Endothelial cell of umbilical vein (primary cell): ENCODE measurements around the gene ATP6AP2.

ENCODE experiments used
- EZH2 ChIP-seq: IDR thresholded peaks from 2 replicates; pipeline ENCODE4 v1.6.1; 2012; ENCODE audit warnings: borderline replicate concordance, low read depth, mild to moderate bottlenecking, moderate library complexity, low read length, inconsistent platforms; ENCODE audit not compliant: severe bottlenecking
- POLR2A ChIP-seq: IDR thresholded peaks from 2 replicates; pipeline ENCODE4 v1.6.1; 2012; ENCODE audit warnings: low read depth, mild to moderate bottlenecking, control low read depth, low read length
- POLR2AphosphoS5 ChIP-seq: IDR thresholded peaks from 2 replicates; pipeline ENCODE4 v1.6.1; 2012; ENCODE audit warnings: low read depth, mild to moderate bottlenecking, control low read depth, low read length, moderate library complexity; ENCODE audit not compliant: insufficient read depth

DNA sequence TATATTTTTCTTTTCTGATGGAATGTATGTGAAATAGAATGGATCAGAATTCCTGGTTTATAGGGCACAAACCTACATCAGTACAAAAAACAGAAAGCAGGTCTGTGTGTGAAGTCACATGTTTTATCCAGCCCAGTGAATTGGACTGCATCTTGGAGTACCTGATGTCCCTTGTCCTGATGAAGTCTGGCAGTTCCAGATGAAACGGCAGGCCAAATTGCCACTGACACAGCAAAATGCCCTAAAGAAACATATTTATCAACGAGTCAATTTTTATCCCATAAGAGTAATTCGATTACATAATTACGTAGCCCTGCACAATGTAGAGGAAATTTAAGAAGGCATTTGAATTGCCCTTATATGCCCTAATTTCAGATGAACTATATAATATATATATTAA, 37.8 kb upstream of the ATP6AP2 start:
- TF ChIP-seq POLR2AphosphoS5 (no peak), EZH2 (no peak), POLR2A (no peak)
